NCI-H187 (cell line): ENCODE results near the gene GHR.

Experiments used
- DNase-seq, 2 experiments: peaks; one replicate each; lab custom pipeline; 2025; lab: John Stamatoyannopoulos, UW

GHR gene

DNA sequence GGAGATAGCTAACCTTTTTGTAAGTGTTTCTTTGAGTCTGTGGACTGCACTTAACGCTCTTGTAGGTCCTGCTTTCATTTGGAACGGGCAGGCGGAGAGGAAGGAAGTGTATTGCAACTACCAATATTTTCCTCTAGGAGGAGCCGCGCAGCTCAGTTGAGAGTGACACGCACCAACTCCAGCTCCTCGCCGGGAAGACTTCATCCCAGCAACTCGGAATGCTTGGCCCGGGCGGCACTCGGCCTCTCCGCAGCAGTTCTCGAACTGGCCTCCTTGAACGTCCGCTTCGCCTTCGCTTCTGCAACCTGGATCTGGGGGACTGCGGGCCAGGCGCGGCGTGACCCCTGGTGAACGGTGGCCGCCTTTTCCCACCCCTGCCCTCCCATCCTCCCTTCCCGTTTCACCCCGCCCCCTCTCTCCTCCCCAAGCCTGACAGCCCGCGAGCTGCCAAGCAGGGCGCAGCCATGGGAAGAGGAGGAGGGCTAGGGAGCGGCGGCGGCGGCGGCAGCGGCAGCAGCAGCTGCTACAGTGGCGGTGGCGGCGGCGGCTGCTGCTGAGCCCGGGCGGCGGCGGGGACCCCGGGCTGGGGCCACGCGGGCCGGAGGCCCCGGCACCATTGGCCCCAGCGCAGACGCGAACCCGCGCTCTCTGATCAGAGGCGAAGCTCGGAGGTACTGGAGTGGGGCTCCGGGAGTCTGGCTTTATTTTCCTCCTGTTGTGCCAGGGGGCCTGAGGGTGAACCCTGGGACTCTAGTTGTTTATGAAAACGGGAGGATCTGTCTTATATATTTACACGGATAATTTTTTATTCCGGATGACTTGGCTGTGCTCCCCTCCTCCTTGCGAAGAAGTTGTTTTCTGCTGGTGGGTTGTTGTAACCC, at the start of gene GHR:
GHR (plus strand) TSS at position 155 of the 881 bp plus-strand sequence. CDS start 142,436 bp downstream, outside the sequence.
- peak; percentile 53 to 87 for DNase-seq

GRCh38 chr5:42374679-42375273, 48.5 kb upstream of the GHR start:
- no peak for DNase-seq

DNA sequence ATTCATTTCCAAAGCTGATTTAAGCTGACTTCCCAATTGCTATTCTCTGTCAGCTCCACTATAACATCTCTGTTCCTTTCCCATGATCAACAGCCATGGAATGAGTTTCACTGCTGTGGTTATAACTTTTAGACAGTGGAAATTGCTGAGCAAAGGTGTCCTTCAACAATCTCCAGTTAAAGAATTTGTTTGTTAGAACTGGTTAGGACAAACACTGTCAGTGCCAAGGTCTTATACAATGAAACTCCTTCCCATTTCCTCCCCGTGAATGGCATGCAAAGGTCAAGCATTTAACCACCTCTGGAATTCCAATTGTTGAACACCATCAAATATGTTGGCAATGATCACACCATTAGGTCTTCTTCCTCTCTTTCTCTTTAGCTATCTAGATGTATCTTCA, 45.7 kb upstream of the GHR start:
- no peak for DNase-seq

DNA sequence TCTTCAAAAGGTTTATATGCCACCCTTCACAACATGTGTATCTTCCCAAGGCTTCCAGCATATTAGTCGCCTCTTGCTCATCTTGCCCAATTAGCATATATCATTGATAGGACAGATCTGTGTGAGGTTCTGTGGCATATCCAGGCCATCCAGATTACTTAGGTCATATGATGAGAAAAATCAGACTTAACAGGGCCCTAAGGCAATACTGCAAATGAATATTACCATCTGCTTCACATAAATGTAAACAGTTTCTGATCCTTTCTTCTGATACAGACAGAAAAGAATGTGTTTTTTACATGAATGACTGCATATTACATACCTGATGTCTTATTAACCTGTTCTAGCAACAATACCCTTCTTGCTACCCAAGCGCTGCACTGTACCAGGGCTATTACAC, 41.3 kb upstream of the GHR start:
- no peak for DNase-seq

DNA sequence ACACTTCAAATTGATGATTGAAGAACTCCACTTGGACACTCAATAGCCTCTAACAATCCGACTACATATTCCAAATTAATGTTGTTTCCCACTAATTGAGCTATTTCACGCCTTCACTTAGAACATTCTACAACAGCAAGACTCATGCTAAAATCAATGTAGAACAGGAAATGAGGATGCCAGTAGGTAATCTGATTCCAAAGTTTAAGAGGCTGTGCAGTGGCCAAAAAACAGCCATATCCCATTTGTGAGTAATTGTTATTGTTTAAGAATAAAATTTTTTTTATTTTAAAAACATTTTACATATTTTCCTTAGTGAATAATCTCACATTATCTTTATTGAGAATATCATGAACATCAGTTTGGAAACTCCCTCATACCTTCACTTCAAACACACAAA, 35.7 kb upstream of the GHR start:
- no peak for DNase-seq

- no peak for DNase-seq
Measured at GRCh38 chr5:42390115-42390514, 33.1 kb upstream of the GHR start.

DNA sequence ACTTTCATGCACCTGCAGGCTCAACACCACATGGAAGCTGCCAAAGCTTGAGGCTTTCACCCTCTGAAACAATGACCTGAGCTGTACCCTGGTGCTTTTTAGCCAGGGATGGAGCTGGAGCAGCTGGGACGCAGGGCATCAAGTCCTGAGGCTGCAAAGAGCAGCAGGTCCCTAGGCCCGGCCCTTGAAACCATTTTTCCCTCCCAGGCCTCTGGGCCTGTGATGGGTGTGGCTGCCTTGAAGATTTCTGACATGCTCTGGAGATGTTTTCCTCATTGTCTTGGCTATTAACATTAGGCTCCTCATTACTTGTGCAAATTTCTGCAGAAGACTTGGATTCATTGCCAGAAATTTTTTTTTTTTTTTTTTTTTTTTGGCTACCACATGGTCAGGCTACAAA, 30.3 kb upstream of the GHR start:
- DNase-seq = no peak

GRCh38 chr5:42396111-42396510, 27.1 kb upstream of the GHR start:
- DNase-seq = no peak

GRCh38 chr5:42397267-42397666, 26.0 kb upstream of the GHR start:
- DNase-seq = no peak

- no peak for DNase-seq
Measured at GRCh38 chr5:42399702-42400101, 23.5 kb upstream of the GHR start.

DNA sequence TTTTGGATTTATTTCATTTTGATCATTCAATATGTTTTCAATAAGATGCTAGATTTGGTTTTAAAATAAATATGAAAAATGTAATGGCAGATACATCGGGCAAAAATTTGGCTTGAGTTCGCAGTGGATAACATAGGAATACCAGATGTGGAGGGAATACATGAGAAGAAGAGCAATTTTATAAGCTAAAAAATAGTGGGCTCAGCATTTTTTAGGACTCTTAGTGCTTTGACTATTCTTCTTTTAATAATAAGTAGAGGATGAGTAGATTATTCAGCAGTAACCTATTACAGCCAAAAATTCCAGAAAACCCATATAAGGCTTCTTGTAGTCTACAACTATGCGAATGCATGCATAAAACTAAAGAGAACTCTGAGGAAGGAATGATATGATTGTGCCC, 22.8 kb upstream of the GHR start:
- no peak for DNase-seq

- no peak for DNase-seq
Measured at GRCh38 chr5:42403236-42403635, 20.0 kb upstream of the GHR start.

GRCh38 chr5:42404366-42404765, 18.9 kb upstream of the GHR start:
- no peak for DNase-seq

DNA sequence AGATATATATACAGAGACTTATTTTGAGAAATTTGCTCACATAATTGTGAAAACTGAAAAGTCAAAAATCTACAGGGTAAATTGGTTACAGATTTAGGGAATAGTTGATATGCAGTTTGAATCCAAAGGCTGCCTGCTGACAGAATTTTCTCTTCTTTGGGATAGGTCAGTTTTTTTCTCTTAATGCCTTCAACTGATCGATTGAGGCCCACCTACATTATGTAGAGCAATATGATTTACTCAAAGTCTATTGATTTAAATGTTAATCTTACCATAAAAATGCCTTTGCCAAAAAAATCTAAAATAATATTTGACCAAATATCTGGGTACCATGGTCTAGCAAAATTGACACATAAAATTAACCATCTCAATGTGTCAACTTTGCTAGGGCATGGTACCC, 3.9 kb upstream of the GHR start:
- no peak for DNase-seq

- DNase-seq = no peak
Measured at GRCh38 chr5:42422656-42423280, 471 bp upstream of the GHR start.

DNA sequence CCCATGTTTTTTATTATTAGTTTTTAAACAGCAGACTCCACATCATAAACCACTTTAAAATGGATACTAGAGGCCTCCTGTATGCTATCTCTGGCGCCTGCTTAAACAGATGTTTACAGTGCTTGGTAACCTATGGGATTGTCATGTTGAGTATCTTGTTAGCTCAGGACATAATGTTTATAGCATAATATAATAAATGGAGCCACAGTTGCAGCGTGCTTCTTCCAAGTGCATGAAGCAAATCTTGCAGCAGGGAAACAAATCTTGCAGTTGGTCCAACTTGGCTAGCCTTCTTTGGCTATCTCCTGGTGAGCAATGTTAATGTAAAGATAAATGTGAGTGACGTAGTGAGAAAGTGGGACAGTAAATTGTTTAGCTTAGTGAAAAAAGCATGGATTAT, 2.8 kb downstream of the GHR start:
- DNase-seq = no peak

- no peak for DNase-seq
Measured at GRCh38 chr5:42429694-42430093, 6.5 kb downstream of the GHR start.

GRCh38 chr5:42434047-42434724, 10.9 kb downstream of the GHR start:
- DNase-seq = no peak

GRCh38 chr5:42436051-42436450, 12.8 kb downstream of the GHR start:
- no peak for DNase-seq

GRCh38 chr5:42454216-42454995, 31.2 kb downstream of the GHR start:
- DNase-seq = no peak

DNA sequence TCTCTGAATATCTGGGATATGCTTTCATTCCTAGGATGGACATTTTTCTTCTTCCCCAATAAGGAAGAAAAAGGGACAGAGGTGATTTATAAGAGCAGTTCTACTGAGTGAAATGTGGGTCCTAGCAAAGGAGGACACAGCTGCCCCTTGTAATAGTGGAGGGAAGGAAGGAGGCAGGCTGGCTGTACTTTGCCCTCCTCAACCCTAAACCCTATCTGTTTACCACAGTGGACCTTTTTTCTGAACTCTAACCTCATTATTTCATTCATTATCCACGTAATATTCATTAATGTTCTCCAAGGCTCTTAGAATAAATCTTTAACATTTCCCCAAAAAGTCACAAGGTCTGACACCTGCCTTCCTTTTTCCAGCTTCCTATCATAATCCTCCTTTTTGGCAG, 37.8 kb downstream of the GHR start:
- no peak for DNase-seq

- DNase-seq = no peak
Measured at GRCh38 chr5:42461507-42461906, 38.3 kb downstream of the GHR start.
